GM19324 (cell line): ENCODE data around the gene DOCK1.

Experiments
- ATAC-seq: cut with Tn5 transposase; IDR thresholded peaks from one replicate; pipeline ENCODE4 v1.9.1; 2021; ENCODE audit warnings: mild to moderate bottlenecking, moderate library complexity; ENCODE audit not compliant: unreplicated experiment, low FRiP score

DOCK1 gene

GRCh38 chr10:127370601-127371000 lies 465.4 kb downstream of the DOCK1 start:
- ATAC-seq = no peak

GRCh38 chr10:127372361-127372760 lies 467.1 kb downstream of the DOCK1 start:
- no peak for ATAC-seq

GRCh38 chr10:127374074-127374680 lies 468.9 kb downstream of the DOCK1 start:
- no peak for ATAC-seq

DNA sequence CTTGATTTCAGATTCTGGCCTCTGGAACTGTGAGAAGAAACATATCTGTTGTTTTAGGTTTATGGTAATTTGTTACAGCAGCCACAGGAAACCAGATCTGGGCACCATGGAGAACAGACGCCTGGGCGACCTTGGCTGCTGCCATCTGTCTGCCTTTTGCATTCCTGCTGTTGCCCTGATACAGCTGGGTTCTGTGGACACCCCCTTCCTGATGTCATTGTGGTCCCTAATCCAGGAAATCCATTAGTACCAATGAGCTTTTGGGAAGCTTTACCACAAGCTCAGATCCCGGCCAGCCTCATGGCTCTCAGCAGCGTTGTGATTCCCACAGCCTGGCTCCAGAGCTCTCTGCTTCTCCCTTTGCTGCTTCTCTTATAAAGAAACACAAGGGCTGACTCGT lies 469.7 kb downstream of the DOCK1 start:
- ATAC-seq = no peak

- ATAC-seq = no peak
Measured at GRCh38 chr10:127375461-127375860, 470.2 kb downstream of the DOCK1 start.

- ATAC-seq = no peak
Measured at GRCh38 chr10:127376071-127376470, 470.8 kb downstream of the DOCK1 start.

DNA sequence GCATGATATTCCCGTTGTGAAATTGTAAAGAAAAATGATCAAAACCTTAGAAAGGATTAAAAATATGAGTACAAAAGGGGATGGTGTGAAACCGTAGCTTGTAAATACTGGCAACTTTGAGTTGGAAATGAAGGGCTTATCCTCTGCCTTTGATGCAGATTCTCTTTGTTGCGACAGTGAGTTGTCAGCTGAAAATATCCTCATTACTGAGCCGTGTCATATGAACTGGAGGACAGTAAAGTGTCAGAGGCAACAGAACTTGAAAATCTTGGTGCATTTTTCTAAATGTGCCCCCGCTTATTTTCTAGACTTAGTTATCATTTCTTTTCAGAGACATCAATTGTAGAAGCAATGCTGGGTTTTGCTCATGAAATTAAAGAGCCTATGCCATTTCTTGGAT lies 473.4 kb downstream of the DOCK1 start:
- ATAC-seq = no peak

DNA sequence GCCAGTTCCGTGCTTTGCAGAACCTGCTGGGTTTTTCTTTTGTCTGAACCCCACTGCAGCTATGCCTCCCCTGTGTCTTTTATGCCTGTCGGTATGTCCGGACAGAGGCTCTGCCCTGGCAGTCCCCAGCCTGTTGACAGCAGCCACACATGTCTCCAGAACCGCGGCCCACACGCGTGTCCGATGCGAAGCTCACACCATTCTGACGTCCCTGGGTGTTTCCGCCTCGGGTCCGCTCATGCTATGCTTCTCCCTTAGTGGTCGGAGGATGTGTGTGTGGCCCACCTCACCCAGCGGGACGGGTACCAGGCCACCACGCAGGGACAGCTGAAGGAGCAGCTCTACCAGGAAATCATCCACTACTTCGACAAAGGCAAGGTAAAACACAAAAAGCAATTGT lies 479.3 kb downstream of the DOCK1 start:
- no peak for ATAC-seq

DNA sequence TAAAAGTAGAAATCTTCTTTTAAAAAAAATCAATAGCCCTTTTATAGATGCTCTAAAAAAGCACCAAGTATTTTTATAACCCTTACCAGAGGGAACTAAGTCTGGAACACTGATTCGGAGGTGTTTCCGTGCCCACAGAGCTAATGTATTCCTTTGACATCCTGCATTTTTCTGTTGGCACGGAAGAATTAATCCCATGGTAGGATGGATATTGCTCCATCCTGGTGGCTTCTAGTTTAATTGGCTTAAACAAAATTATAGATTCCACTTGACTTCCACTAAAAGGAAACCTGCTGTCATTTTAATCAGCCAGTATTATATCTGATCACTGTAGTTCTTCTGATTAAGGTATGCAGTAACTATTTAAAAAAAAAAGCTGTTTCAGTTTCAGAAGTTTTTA lies 479.8 kb downstream of the DOCK1 start:
- no peak for ATAC-seq

DNA sequence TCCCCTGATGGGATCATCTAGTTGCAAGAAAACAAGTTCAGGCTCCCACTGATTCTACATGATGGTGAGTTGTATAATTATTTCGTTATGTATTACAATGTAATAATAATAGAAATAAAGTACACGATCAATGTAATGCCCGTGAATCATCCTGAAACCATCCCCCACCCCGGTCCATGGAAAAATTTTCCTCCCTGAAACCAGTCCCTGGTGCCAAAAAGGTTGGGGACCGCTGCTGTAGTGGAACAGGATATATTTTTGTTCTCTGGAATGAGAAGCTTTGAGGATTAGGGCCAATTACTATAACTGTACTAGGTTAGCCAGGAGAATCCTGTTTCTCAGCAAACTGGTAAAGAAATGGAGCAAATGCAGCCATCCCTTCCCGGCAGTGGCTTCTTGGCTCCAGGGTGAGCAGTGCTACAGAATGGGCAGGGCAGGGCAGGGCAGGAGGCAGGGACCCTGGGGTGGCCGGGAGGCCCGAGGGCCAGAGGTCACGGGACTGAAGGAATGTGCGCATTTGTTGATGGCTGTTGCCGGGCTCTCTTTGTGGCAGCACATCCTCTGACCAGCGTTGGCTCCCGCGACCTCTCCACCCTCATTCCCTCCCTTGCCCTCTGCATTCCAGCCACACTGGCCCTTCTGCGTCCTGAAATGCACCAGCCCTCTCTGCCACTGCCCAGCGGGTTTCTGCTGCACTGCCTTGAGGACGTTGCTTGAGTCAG lies 481.5 kb downstream of the DOCK1 start:
- no peak for ATAC-seq

GRCh38 chr10:127391875-127392274 lies 486.6 kb downstream of the DOCK1 start:
- no peak for ATAC-seq

DNA sequence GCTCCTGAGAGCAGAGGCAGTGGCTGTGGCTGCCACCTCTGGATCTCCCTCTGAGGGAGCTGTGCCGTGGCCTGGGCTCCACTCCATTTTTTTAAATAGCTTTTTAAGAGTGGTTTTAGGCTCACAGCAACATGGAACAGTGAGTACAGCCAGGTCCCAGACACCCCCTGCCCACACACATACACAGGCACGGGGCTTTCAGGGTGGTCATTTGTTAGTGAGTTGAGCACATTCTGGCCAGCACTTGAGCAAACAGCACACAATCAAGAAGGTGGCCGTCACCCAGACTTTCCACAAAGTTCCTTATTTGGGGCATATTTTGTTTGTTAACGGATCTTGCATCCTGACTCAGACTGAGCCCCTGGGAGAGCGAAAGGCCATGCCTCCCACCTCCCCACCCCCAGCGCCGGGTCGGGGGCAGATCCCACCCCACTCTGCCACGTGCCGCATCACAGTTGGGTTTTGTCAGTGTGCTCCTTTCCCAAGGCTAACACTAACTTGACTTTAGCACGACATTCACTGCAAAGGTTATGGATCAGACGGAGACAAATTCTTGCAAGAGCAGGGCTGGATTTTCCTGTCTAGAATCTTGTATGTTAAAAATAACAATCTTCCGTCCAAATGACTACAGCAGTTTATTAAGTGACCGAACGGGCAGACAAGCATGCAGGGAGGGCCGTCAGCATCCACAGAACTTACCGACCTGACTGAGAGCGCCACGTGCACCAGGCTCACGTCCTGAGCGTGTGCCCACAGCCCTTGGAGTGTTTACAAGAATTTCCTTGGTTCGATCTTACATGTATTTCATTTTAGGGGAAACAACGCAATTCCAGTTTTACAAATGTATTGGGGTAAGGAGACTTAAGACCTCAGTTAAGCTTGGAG lies 487.4 kb downstream of the DOCK1 start:
- no peak for ATAC-seq

DNA sequence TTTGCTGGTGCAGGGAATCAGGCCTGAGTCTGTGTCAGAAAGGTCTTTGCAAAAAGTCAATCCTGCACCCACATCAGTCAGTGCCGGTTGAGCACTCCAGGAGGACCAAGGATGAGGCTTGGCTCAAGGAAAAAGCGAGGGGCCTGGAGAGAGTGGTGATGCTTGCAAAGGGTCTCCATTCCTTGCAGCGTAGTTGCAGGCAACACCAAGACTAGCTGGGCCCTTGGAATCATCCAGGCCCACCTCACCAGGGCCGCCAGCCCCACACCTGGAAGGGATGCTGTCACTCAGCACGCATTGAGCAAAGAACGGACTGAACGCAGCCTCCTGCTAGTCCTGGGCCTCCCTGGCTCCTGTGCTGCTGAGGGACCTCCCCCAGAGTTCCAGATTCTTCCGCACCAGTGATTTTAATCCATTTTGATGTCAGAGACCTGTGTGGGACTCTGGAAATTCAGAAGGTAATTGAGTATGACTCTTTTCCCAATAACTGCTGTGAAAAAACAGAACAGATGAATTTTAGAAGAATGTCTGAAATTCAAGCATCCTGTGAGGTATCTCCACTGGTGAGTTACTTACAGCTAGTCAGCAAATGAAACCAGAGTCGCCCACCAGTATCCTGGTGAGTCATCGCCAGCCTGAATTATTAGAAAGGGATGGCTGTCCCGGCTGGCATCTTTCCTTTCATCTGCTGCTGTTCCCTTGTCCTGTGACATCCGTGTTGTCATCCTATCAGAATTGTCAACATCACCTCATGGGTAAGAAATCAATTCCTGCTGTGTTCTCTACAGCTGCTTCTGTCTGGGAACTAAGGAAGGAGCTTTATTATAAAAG lies 493.1 kb downstream of the DOCK1 start:
- ATAC-seq = no peak

DNA sequence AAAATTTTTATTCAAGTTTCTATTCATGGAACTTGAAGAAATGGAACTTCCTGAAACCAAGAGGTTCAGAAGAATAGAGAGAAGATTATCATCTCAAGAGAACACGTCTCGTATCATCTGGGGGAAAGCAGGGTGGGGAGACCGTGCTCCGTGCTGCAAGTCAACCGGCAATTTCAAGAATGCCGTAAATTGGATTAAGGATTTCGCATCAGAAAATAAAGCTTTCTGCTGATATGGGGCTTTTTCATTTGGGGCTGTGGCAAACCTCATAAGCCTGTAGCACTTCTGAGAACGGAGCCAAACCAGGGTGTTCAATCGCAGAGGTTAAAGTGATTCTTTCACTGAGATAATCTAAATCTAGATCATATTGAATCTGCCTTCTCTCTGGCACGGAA lies 493.7 kb downstream of the DOCK1 start:
- ATAC-seq = no peak

GRCh38 chr10:127399668-127400067 lies 494.4 kb downstream of the DOCK1 start:
- no peak for ATAC-seq

DNA sequence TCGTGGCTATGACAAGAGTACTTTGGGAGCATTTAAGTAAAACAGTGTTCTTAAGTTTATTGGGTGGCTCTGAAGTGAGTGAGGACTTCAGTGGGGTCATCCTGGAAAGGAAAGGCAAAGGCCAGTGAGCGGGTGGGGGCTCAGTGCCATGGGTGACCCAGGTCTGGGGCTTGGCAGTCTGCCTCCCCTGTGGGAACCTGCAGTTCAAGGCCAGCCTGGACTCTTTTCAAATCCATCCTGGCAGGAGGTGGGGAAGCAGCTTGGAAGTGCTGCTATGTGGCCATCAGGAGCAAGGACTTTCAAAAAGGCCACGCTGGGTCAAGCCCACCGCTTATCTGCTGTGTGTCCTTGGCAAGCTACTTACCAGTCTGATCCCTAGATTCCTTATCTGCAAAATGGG lies 495.0 kb downstream of the DOCK1 start:
- ATAC-seq = no peak

GRCh38 chr10:127402596-127403409 lies 497.6 kb downstream of the DOCK1 start:
- ATAC-seq = no peak

DNA sequence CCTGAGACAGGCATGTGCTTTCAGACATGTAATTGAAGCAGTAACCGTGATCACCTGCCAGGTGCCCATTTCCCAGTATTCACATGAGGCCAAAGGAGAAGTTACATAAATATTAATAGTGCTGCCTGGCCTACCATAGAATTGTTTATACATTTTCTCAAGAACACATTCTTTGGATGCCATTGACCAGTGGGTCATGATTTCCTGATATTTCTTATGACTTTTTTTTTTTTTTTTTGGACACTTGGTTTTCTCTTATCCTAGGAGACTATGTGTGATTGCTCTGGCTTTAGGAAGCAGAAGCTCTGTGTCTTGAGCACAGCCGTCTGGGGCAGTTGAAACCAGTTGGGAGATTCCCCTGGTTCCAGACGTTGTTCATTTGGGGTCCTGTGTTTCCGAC lies 500.0 kb downstream of the DOCK1 start:
- ATAC-seq = no peak

- no peak for ATAC-seq
Measured at GRCh38 chr10:127406018-127406550, 500.9 kb downstream of the DOCK1 start.

- ATAC-seq = no peak
Measured at GRCh38 chr10:127407551-127407950, 502.3 kb downstream of the DOCK1 start.
